ENCODE data around the gene KLRC3.

Gene KLRC3

GRCh38 chr12:10362828-10363657, 57.4 kb downstream of the KLRC3 start:
- H3K27ac ChIP-seq: peak overlapping the region; percentile 34; the same call in 1 of the 2 replicates
- TF ChIP-seq CTCF (IDR thresholded peaks at IDR 0.05) (no peak), ZFX (IDR thresholded peaks at IDR 0.05; ENCODE audit: borderline replicate concordance) (no peak)

GRCh38 chr12:10362325-10362724, 58.1 kb downstream of the KLRC3 start:
- H3K27ac ChIP-seq: peak overlapping the region; percentile 34
- no peak for TF ChIP-seq CTCF (IDR thresholded peaks at IDR 0.05)
- no peak for TF ChIP-seq ZFX (IDR thresholded peaks at IDR 0.05; ENCODE audit: borderline replicate concordance)

Data from 22Rv1 (cell line).